GM06990 (cell line): ENCODE data around the gene TADA1.
"Not testable (repeated sequence)": the region's sequence is repeated elsewhere in the genome, so short reads cannot be mapped to it uniquely, and the experiment has no call there.

ENCODE experiments used
- DNase-seq: peaks from one replicate; pipeline ENCODE4 v3.0.0-alpha.2; 2011; ENCODE audit not compliant: insufficient read length; ENCODE audit errors: extremely low read depth
- H3K27me3 ChIP-seq: replicated peaks from 2 replicates; pipeline ENCODE4 v1.6.0; 2011; ENCODE audit warnings: low read length; ENCODE audit not compliant: control insufficient read depth, insufficient read depth
- H3K36me3 ChIP-seq: 2 replicates; pipeline ENCODE4 v1.5.1; 2011; ENCODE audit warnings: low read length; ENCODE audit not compliant: control insufficient read depth, insufficient read depth
- H3K4me3 ChIP-seq: replicated peaks from 2 replicates; pipeline ENCODE4 v1.5.1; 2011; ENCODE audit warnings: low read depth, mild to moderate bottlenecking, control low read depth, low read length
- TF ChIP-seq, protein P1 (sequence below): IDR thresholded peaks from 2 replicates; pipeline ENCODE4 v1.5.1; 2011; ENCODE audit warnings: low read length, control low read depth, mild to moderate bottlenecking, inconsistent platforms; ENCODE audit not compliant: insufficient read depth, poor library complexity, severe bottlenecking

Gene TADA1

DNA sequence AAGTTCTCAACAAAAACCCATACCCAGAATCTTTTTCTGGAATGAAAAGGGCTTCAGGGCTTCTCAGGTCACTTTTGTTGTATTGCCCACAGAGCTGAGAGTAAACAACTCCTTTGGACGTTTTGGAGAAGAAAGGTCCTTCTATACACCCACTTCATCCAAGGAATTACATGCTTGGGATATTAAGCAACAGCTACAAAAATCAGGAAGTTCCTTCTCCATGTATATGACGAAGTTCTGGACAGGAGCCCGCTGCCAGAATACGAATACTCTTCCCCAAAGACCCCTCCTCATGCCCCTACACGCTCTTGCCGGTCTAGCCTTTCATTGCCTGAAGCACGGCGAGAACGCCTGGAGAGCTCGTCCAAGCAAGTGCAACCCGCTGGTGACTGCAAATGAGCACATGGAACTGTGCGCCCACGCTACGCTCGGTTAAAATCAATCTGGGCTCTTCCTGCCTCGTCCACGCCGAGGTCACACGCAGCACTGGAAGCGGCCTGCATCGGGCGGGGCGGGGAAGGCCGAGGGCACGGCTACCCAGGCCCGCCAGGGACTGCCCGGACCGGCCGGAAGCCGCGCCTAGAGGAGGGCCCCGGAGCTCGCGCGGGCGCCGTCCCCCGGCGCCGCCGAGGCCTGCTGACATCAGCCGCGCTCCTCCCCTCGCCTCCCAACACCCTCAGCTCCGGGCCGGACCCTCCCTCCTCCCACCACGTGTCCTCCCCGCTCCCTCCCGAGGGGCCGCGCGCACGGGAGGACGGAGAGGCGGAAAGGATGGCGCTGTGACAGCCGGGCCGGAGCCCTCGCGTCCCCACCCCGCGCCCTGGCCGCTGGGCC lies 37.1 kb downstream of the TADA1 start, which contains the start of gene POGK:
Gene POGK, plus strand, starts transcription at position 710 of the 834 bp plus-strand sequence. CDS start 1,482 bp downstream, outside the sequence.
- Histone ChIP-seq H3K4me3 (peak within 1 kb of the TSS; percentile 62), H3K36me3 (peaks cover 22% of the 10 kb centered on the region), H3K27me3 (no peaks in the 10 kb centered on the region)
- TF ChIP-seq, protein P1, sequence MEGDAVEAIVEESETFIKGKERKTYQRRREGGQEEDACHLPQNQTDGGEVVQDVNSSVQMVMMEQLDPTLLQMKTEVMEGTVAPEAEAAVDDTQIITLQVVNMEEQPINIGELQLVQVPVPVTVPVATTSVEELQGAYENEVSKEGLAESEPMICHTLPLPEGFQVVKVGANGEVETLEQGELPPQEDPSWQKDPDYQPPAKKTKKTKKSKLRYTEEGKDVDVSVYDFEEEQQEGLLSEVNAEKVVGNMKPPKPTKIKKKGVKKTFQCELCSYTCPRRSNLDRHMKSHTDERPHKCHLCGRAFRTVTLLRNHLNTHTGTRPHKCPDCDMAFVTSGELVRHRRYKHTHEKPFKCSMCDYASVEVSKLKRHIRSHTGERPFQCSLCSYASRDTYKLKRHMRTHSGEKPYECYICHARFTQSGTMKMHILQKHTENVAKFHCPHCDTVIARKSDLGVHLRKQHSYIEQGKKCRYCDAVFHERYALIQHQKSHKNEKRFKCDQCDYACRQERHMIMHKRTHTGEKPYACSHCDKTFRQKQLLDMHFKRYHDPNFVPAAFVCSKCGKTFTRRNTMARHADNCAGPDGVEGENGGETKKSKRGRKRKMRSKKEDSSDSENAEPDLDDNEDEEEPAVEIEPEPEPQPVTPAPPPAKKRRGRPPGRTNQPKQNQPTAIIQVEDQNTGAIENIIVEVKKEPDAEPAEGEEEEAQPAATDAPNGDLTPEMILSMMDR, result no peak
- peak; percentile 95 for DNase-seq

GRCh38 chr1:166836733-166837132 lies 39.3 kb downstream of the TADA1 start:
- H3K36me3 ChIP-seq, result peaks cover 8% of the 10 kb centered on the region; the same call in 1 of the 2 replicates
- H3K27me3 ChIP-seq, result no peaks in the 10 kb centered on the region
- DNase-seq, result no peak

GRCh38 chr1:166829762-166830161 lies 46.3 kb downstream of the TADA1 start:
- not testable (repeated sequence) for H3K4me3 ChIP-seq, DNase-seq, H3K27me3 ChIP-seq, H3K36me3 ChIP-seq

More at GRCh38 chr1:166836733-166837132, 39.3 kb downstream of the TADA1 start:
- TF ChIP-seq, protein P1, result no peak
- H3K4me3 ChIP-seq, result no peak overlapping the region

DNA sequence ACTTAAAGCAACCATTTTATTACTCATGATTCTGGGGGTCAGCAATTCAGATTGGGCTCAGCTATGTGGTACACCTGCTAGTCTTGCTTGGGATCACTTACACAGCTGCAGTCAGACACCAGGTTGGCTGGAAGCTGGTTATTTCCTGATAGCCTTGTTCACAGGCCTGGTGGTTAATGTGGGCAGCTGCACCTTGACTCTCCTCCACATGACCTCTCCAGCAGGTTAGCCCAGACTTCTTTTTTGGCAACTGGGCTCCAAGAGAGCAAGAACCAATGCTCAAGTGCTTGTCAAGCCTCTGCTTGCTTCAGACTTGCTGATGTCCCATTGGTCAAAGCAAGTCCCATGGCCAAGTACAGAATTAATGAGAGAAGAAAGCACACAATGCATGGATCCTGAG lies 48.6 kb downstream of the TADA1 start:
- Histone ChIP-seq H3K4me3 (no peak overlapping the region), H3K36me3 (no peaks in the 10 kb centered on the region), H3K27me3 (no peaks in the 10 kb centered on the region)
- DNase-seq, result no peak
- TF ChIP-seq, protein P1, result no peak

DNA sequence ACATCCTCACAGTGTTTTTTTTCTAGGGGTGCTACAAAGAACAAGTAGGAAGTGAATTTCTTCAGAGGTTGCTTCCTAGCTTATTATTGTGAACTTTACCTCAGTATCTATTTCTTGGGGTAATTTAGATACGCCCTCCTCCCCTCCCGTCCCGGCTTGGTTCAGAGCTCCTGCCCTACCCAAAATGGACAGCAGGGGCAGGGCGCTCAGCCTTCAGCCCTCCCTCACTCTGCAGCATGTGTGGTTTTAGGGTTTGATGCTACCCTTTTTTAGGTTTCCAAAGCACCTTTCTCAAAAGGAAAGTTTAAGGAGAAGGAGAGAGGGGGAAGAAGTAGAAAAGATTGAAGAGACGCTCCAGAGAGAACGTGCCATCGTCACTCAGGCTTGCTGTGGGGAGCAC lies 53.7 kb downstream of the TADA1 start:
- DNase-seq, result no peak

GRCh38 chr1:166819974-166820373 lies 56.1 kb downstream of the TADA1 start:
- Histone ChIP-seq H3K27me3 (no peaks in the 10 kb centered on the region; the same call in 1 of the 2 replicates), H3K4me3 (no peak overlapping the region), H3K36me3 (no peaks in the 10 kb centered on the region)
- TF ChIP-seq, protein P1, result no peak
- no peak for DNase-seq

More for the DNA sequence above, 53.7 kb downstream of the TADA1 start:
- TF ChIP-seq, protein P1, result peak; percentile 30
- H3K4me3 ChIP-seq, result no peak overlapping the region
- H3K27me3 ChIP-seq, result no peaks in the 10 kb centered on the region
- H3K36me3 ChIP-seq, result no peaks in the 10 kb centered on the region
